GM21723 (cell line): ENCODE measurements around the gene CDC42.

Source experiments
- ATAC-seq: cut with Tn5 transposase; IDR thresholded peaks from one replicate; pipeline ENCODE4 v1.9.1; 2021; ENCODE audit warnings: mild to moderate bottlenecking, moderate library complexity; ENCODE audit not compliant: unreplicated experiment

Gene CDC42

GRCh38 chr1:22071511-22071910, 19.0 kb downstream of the CDC42 start:
- no peak for ATAC-seq

- ATAC-seq, result no peak
Observed at GRCh38 chr1:22074803-22075202, 22.3 kb downstream of the CDC42 start.

- no peak for ATAC-seq
Observed at GRCh38 chr1:22075718-22076117, 23.2 kb downstream of the CDC42 start.

GRCh38 chr1:22076346-22076745, 23.8 kb downstream of the CDC42 start:
- no peak for ATAC-seq

- ATAC-seq, result no peak
Observed at GRCh38 chr1:22077728-22078127, 25.2 kb downstream of the CDC42 start.

- no peak for ATAC-seq
Observed at GRCh38 chr1:22078133-22078532, 25.6 kb downstream of the CDC42 start.

GRCh38 chr1:22080191-22080590, 27.7 kb downstream of the CDC42 start:
- no peak for ATAC-seq

- no peak for ATAC-seq
Observed at GRCh38 chr1:22088331-22088730, 35.8 kb downstream of the CDC42 start.

GRCh38 chr1:22089134-22089571, 36.6 kb downstream of the CDC42 start:
- ATAC-seq, result no peak

- ATAC-seq, result no peak
Observed at GRCh38 chr1:22089787-22090186, 37.3 kb downstream of the CDC42 start.

- ATAC-seq, result no peak
Observed at GRCh38 chr1:22090867-22091266, 38.4 kb downstream of the CDC42 start.

GRCh38 chr1:22092026-22092768, 39.7 kb downstream of the CDC42 start:
- peak; percentile 52 for ATAC-seq

- ATAC-seq, result no peak
Observed at GRCh38 chr1:22093513-22093912, 41.0 kb downstream of the CDC42 start.

GRCh38 chr1:22096036-22096435, 43.5 kb downstream of the CDC42 start:
- no peak for ATAC-seq

- ATAC-seq, result no peak
Observed at GRCh38 chr1:22096463-22096862, 44.0 kb downstream of the CDC42 start.

GRCh38 chr1:22098752-22099151, 46.2 kb downstream of the CDC42 start:
- ATAC-seq, result no peak

GRCh38 chr1:22100168-22100567, 47.7 kb downstream of the CDC42 start:
- no peak for ATAC-seq

GRCh38 chr1:22101199-22101598, 48.7 kb downstream of the CDC42 start:
- ATAC-seq, result no peak

GRCh38 chr1:22101995-22102394, 49.5 kb downstream of the CDC42 start:
- ATAC-seq, result no peak

- ATAC-seq, result no peak
Observed at GRCh38 chr1:22102746-22103145, 50.2 kb downstream of the CDC42 start.

- no peak for ATAC-seq
Observed at GRCh38 chr1:22104094-22104493, 51.6 kb downstream of the CDC42 start.

GRCh38 chr1:22104865-22105437, 52.4 kb downstream of the CDC42 start:
- no peak for ATAC-seq
